Left ventricle myocardium inferior (tissue), 1 donor: Measurements from ENCODE around the gene DCDC2. TPM values are rescaled to one million over a fixed set of nuclear protein-coding genes. Genes with fewer than 3 reads are reported as not detected.
"Not testable (repeated sequence)": the region's sequence is repeated elsewhere in the genome, so short reads cannot be mapped to it uniquely, and the experiment has no call there.

Experiments used
- DNase-seq: peaks from one replicate; pipeline ENCODE4 v3.0.0-alpha.2; 2020
- H3K27ac ChIP-seq: fragments of 200-600 bp; replicated peaks from 2 replicates; pipeline ENCODE4 v1.8.0; 2021
- H3K27me3 ChIP-seq: fragments of 200-600 bp; 2 replicates; pipeline ENCODE4 v1.8.0; 2021; ENCODE audit warnings: low read depth
- H3K36me3 ChIP-seq: fragments of 200-600 bp; 2 replicates; pipeline ENCODE4 v1.8.0; 2021
- H3K4me1 ChIP-seq: fragments of 200-600 bp; 2 replicates; pipeline ENCODE4 v1.8.0; 2021
- H3K4me3 ChIP-seq: fragments of 200-600 bp; 2 replicates; pipeline ENCODE4 v1.8.0; 2021; ENCODE audit warnings: mild to moderate bottlenecking, moderate library complexity
- H3K9me3 ChIP-seq: fragments of 200-600 bp; replicated peaks from 2 replicates; pipeline ENCODE4 v1.8.0; 2021
- intact Hi-C: fragments of 100-400 bp; cut with micrococcal nuclease; formaldehyde crosslinking; loops from one replicate; pipeline ENCODE4 v1.11.0; 2022
- total RNA-seq: library from RNA; stranded (reverse); fragmentation: NEBNext Ultra II Directional; extraction: Animal tissue kit (Norgen Biotek cat#: 25700); gene quantifications from one replicate; pipeline ENCODE4 v1.2.1, GENCODE V29; 2021
- TF ChIP-seq, protein P1 (sequence below): fragments of 200-600 bp; IDR thresholded peaks from 2 replicates; pipeline ENCODE4 v1.8.0; 2021; ENCODE audit warnings: antibody characterized with exemption, mild to moderate bottlenecking, borderline replicate concordance
- donor health status: DM: no; HTN: yes; CAD: no; lungs with severe emphysema.

DCDC2 gene
- total RNA-seq, 1 donor from 2014 or later = not detected

DNA sequence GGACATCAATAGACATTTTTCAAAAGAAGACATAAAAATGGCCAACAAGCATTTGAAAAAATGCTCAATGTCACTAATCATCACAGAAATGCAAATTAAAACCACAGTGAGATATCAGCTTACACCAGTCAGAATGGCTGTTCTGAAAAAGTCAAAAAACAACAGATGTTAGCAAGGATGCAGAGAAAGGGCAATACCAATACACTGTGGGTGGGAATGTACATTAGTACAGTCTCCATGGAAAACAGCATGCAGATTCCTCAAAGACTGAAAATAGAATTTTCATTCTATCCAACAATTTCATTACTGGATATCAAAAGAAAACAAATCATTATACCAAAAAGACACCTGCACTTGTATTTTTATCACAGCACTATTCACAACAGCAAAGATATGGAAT, 85.3 kb downstream of the DCDC2 start:
- Histone ChIP-seq H3K27me3 (peaks cover 31% of the 10 kb centered on the region), H3K36me3 (no peaks in the 10 kb centered on the region), H3K9me3 (no peaks in the 10 kb centered on the region), H3K27ac (no peak overlapping the region), H3K4me3 (no peak overlapping the region), H3K4me1 (no peaks in the 10 kb centered on the region)
- TF ChIP-seq, protein P1, sequence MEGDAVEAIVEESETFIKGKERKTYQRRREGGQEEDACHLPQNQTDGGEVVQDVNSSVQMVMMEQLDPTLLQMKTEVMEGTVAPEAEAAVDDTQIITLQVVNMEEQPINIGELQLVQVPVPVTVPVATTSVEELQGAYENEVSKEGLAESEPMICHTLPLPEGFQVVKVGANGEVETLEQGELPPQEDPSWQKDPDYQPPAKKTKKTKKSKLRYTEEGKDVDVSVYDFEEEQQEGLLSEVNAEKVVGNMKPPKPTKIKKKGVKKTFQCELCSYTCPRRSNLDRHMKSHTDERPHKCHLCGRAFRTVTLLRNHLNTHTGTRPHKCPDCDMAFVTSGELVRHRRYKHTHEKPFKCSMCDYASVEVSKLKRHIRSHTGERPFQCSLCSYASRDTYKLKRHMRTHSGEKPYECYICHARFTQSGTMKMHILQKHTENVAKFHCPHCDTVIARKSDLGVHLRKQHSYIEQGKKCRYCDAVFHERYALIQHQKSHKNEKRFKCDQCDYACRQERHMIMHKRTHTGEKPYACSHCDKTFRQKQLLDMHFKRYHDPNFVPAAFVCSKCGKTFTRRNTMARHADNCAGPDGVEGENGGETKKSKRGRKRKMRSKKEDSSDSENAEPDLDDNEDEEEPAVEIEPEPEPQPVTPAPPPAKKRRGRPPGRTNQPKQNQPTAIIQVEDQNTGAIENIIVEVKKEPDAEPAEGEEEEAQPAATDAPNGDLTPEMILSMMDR = no peak
- intact Hi-C loops = no loop called here
- DNase-seq = no peak

DNA sequence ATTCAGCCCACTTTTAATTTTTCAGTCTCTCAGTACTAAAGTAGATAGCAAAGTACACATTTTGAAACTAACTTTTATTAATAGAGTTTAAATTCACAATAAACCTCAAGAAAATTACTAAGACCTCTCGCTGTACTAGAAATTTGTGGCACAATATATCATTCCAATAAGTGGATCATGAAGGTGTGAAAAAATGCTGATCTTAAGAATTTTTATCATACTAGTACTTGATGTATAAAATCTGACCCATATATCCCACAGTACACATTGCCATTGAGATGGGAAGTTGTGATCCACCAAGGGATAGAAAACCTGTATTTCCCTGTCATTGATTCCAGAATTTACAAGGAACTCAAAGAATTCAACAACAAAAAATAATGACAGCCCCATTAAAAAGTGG, 85.7 kb downstream of the DCDC2 start:
- Histone ChIP-seq H3K27me3 (peaks cover 27% of the 10 kb centered on the region), H3K36me3 (no peaks in the 10 kb centered on the region), H3K4me3 (no peak overlapping the region), H3K27ac (no peak overlapping the region), H3K9me3 (no peaks in the 10 kb centered on the region), H3K4me1 (no peaks in the 10 kb centered on the region)
- DNase-seq = no peak
- intact Hi-C loops = no loop called here
- TF ChIP-seq, protein P1 = no peak

DNA sequence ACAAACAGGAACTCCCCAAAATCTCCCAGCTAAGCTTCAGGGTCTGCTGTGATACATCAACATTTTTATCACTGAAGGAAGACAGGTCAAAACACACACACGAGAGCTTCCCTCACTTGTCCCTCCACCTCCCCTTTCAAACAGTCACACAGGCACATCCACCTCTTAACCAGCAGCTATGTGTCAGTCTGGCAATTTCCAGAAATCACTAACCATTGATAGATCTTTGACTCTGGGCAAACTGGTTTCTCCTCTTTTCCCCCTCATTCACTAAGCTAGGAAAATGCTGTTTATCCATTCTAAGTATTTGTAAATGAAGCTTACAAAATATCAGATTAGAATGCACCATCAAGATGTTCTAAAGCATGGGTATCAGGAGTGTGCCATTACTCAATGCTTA, 87.8 kb downstream of the DCDC2 start:
- H3K27ac ChIP-seq = no peak overlapping the region
- no peaks in the 10 kb centered on the region for H3K36me3 ChIP-seq
- TF ChIP-seq, protein P1 = no peak
- no peaks in the 10 kb centered on the region for H3K9me3 ChIP-seq
- H3K4me3 ChIP-seq = no peak overlapping the region
- intact Hi-C loops = no loop called here
- no peak for DNase-seq
- H3K4me1 ChIP-seq = no peaks in the 10 kb centered on the region
- H3K27me3 ChIP-seq = peaks cover 19% of the 10 kb centered on the region

DNA sequence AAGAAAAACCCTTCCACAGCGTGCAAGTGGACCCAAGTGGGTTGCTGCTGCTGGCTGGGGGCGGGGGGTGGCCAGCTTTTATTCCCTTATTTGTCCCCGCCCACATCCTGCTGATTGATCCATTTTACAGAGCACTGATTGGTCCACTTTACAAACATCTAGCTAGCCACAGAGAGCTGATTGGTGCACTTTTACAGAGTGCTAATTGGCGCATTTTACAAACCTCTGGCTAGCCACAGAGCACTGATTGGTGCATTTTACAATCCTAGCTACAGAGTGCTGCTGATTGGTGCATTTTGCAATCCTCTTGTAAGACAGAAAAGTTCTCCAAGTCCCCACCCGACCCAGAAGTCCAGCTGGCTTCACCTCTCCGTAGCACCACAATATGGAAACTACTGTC, 99.6 kb downstream of the DCDC2 start:
- intact Hi-C loops, H3K27ac ChIP-seq, H3K4me3 ChIP-seq, DNase-seq, H3K36me3 ChIP-seq, H3K4me1 ChIP-seq: not testable (repeated sequence)
- H3K27me3 ChIP-seq = peaks cover 47% of the 10 kb centered on the region
- H3K9me3 ChIP-seq = peaks cover 18% of the 10 kb centered on the region

DNA sequence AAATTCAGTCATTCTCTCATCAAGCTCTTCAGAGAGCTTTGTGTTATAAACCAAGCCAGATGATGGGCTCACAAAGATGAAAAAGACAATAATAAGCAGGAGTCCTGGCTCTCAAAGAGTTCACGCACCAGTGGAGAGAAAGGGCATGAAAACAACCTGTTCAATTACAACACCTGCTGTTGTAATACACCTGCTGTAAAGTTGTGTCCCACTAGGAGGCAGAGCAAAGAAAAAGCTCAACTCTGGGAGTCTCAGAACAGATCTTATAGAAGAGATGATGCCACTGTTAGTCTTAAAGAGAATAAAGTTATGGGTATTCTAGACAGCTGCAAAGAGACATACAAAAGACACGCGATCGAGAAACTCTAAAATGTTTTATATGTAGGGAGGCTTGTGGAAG, 100.6 kb downstream of the DCDC2 start:
- intact Hi-C loops = no loop called here
- Histone ChIP-seq H3K36me3 (no peaks in the 10 kb centered on the region), H3K27ac (no peak overlapping the region), H3K27me3 (peaks cover 38% of the 10 kb centered on the region), H3K4me1 (no peaks in the 10 kb centered on the region), H3K4me3 (no peak overlapping the region), H3K9me3 (peaks cover 19% of the 10 kb centered on the region)
- no peak for DNase-seq
- TF ChIP-seq, protein P1 = no peak

DNA sequence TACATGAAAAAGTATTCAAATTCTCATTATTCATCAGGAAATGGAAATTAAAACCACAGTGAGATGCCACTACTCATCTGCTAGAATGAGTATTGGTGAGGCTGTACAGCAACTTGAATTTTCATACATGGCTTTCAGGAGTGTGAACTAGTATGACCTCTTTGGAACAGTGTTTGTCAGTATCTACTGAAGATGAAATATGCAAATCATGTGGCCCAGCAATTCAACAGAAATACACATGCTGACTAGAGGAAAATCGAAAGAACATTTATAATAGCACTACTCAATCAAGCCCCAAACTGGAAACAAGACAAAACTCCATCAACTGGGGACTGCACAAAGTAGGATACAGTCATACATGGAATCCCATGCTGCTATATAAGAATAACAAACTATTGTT, 102.2 kb downstream of the DCDC2 start:
- no peak for DNase-seq
- intact Hi-C loops = no loop called here
- no peaks in the 10 kb centered on the region for H3K36me3 ChIP-seq
- H3K27ac ChIP-seq = no peak overlapping the region
- no peak overlapping the region for H3K4me3 ChIP-seq
- peaks cover 32% of the 10 kb centered on the region for H3K27me3 ChIP-seq
- H3K9me3 ChIP-seq = peaks cover 19% of the 10 kb centered on the region
- H3K4me1 ChIP-seq = no peaks in the 10 kb centered on the region
- TF ChIP-seq, protein P1 = no peak
